CD14-positive monocyte (primary cell): ENCODE data around the gene CARMIL1. TPM values are rescaled to one million over a fixed set of nuclear protein-coding genes. Genes with fewer than 3 reads are reported as not detected.
A peak's percentile ranks its signal among the peaks of the same experiment; 100 is the strongest.

ENCODE experiments used
- DNase-seq, 3 donors: peaks; one replicate each; pipeline ENCODE4 v3.0.0-alpha.2; 2011 to 2022
- H2AFZ ChIP-seq: 2 replicates; pipeline ENCODE4 v1.6.0; 2012; ENCODE audit warnings: mild to moderate bottlenecking, low read depth, low read length, inconsistent platforms; ENCODE audit not compliant: insufficient read depth, poor library complexity, severe bottlenecking
- H3K27ac ChIP-seq, 2 donors: 1 replicate in 1 of 2; 2 replicates in 1 of 2; pipeline ENCODE4 v1.5.1; 2012 to 2013; ENCODE audit warnings: low read length in 2 of 2, control low read depth in 1 of 2, inconsistent platforms in 1 of 2, low read depth in 1 of 2, mild to moderate bottlenecking in 1 of 2
- H3K27me3 ChIP-seq, 2 donors: one replicate each; pipeline versions ENCODE4 v1.6.0 to v1.6.1; 2011 to 2013; ENCODE audit warnings: low read length in 2 of 2; ENCODE audit not compliant: control insufficient read depth in 2 of 2, insufficient read depth in 2 of 2
- H3K36me3 ChIP-seq, 2 donors: replicated peaks in 1 of 2; 1 replicate in 1 of 2; 2 replicates in 1 of 2; pipeline versions ENCODE4 v1.5.1 to v1.6.1; 2012 to 2013; ENCODE audit warnings: low read length in 2 of 2, control low read depth in 1 of 2, inconsistent platforms in 1 of 2, mild to moderate bottlenecking in 1 of 2; ENCODE audit not compliant: insufficient read depth in 2 of 2, control insufficient read depth in 1 of 2
- H3K4me1 ChIP-seq, 2 donors: 1 replicate in 1 of 2; 2 replicates in 1 of 2; pipeline versions ENCODE4 v1.5.1 to v1.6.1; 2012 to 2013; ENCODE audit warnings: low read length in 2 of 2, control low read depth in 1 of 2, inconsistent platforms in 1 of 2, mild to moderate bottlenecking in 1 of 2, moderate library complexity in 1 of 2; ENCODE audit not compliant: insufficient read depth in 2 of 2, control insufficient read depth in 1 of 2
- H3K4me2 ChIP-seq: replicated peaks from 2 replicates; pipeline ENCODE3; 2012; ENCODE audit warnings: low read length, moderate library complexity, mild to moderate bottlenecking; ENCODE audit not compliant: poor library complexity, severe bottlenecking; ENCODE audit errors: extremely low read depth
- H3K4me3 ChIP-seq, 3 experiments: fragments of 200-600 bp in 1 of 3; sonication (generic) in 1 of 3; replicated peaks in 1 of 3; 1 replicate in 2 of 3; 2 replicates in 1 of 3; pipeline ENCODE4 v1.5.1; 2011 to 2013; ENCODE audit warnings: low read length in 3 of 3, mild to moderate bottlenecking in 3 of 3, control low read depth in 2 of 3, low read depth in 2 of 3, inconsistent platforms in 1 of 3, moderate library complexity in 1 of 3
- H3K79me2 ChIP-seq: 2 replicates; pipeline ENCODE4 v1.6.0; 2012; ENCODE audit warnings: mild to moderate bottlenecking, control low read depth, inconsistent platforms, low read length, moderate library complexity; ENCODE audit not compliant: insufficient read depth
- H3K9ac ChIP-seq: 2 replicates; pipeline ENCODE4 v1.6.0; 2017; ENCODE audit warnings: low read length, mild to moderate bottlenecking; ENCODE audit not compliant: insufficient read depth, poor library complexity, severe bottlenecking
- H3K9me3 ChIP-seq, 2 donors: replicated peaks in 1 of 2; 1 replicate in 1 of 2; 2 replicates in 1 of 2; pipeline versions ENCODE4 v1.5.1 to v1.6.1; 2012 to 2013; ENCODE audit warnings: low read length in 2 of 2, control low read depth in 1 of 2; ENCODE audit not compliant: control insufficient read depth in 1 of 2, insufficient read depth in 1 of 2
- H4K20me1 ChIP-seq: 2 replicates; pipeline ENCODE4 v1.6.0; 2012; ENCODE audit warnings: mild to moderate bottlenecking, low read length, control low read depth, moderate library complexity; ENCODE audit not compliant: insufficient read depth
- H3K27ac Mint-ChIP-seq, 7 donors: one replicate each; pipeline ENCODE4 v1.8.0; 2020; ENCODE audit warnings: mild to moderate bottlenecking in 7 of 7, mixed read lengths in 7 of 7, moderate library complexity in 6 of 7, inconsistent platforms in 2 of 7
- H3K27me3 Mint-ChIP-seq, 3 donors: one replicate each; pipeline ENCODE4 v1.8.0; 2021 to 2022; ENCODE audit warnings: low read depth in 3 of 3, mild to moderate bottlenecking in 3 of 3, mixed read lengths in 3 of 3, moderate library complexity in 3 of 3, inconsistent platforms in 1 of 3
- H3K36me3 Mint-ChIP-seq, 2 donors: one replicate each; pipeline ENCODE4 v1.8.0; 2020; ENCODE audit warnings: mixed read lengths in 2 of 2, inconsistent platforms in 1 of 2, mild to moderate bottlenecking in 1 of 2
- H3K4me1 Mint-ChIP-seq: one replicate; pipeline ENCODE4 v1.8.0; 2020; ENCODE audit warnings: mild to moderate bottlenecking, mixed read lengths
- H3K4me3 Mint-ChIP-seq, 2 donors: one replicate each; pipeline ENCODE4 v1.8.0; 2020; ENCODE audit warnings: mild to moderate bottlenecking in 2 of 2, mixed read lengths in 2 of 2, moderate library complexity in 1 of 2
- H3K9me3 Mint-ChIP-seq, 7 donors: one replicate each; pipeline ENCODE4 v1.8.0; 2020 to 2022; ENCODE audit warnings: mixed read lengths in 7 of 7, mild to moderate bottlenecking in 6 of 7, moderate library complexity in 6 of 7, inconsistent platforms in 2 of 7
- CTCF ChIP-seq: fragments of 200-600 bp; IDR thresholded peaks from one replicate; pipeline ENCODE4 v1.8.0; 2022; ENCODE audit warnings: antibody characterized with exemption, mild to moderate bottlenecking
- WGBS: methylation state at CpG from one replicate; pipeline ENCODE4 v1.1.5; 2013; ENCODE audit warnings: missing lambda C conversion rate; ENCODE audit not compliant: insufficient coverage; 5-methylcytosine and 5-hydroxymethylcytosine counted together
- intact Hi-C, 2 donors: fragments of 100-400 bp; cut with micrococcal nuclease; formaldehyde crosslinking; loops; one replicate each; pipeline versions ENCODE4 v1.15.0 to v1.15.1; 2023
- polyA plus RNA-seq, 3 donors: library from polyadenylated mRNA; depleted of rRNA in 1 of 3; unstranded in 2 of 3; stranded (reverse) in 1 of 3; fragments of 300-500 nt in 2 of 3; fragments of >200 nt in 1 of 3; fragmentation: Illumina TruSeq in 2 of 3; gene quantifications; 1 replicate in 2 of 3; 2 replicates in 1 of 3; pipeline ENCODE4 v1.2.3, GENCODE V29; 2012 to 2021

The CARMIL1 gene
- polyA plus RNA-seq, 3 donors = 0.30 to 0.49 (median 0.41) TPM

- no peak overlapping the region for H3K27ac ChIP-seq
These were observed 302.9 kb downstream of the CARMIL1 start for GRCh38 chr6:25582101-25582500.

GRCh38 chr6:25583099-25583498, 303.9 kb downstream of the CARMIL1 start:
- Histone ChIP-seq H3K36me3 (no peaks in the 10 kb centered on the region), H3K9me3 (no peaks in the 10 kb centered on the region), H3K27ac (no peak overlapping the region), H3K4me1 (no peaks in the 10 kb centered on the region), H3K79me2 (no peaks in the 10 kb centered on the region), H3K4me2 (no peak overlapping the region), H4K20me1 (no peaks in the 10 kb centered on the region), H3K27me3 (no peaks in the 10 kb centered on the region), H3K9ac (no peak overlapping the region), H2AFZ (no peak overlapping the region), H3K4me3 (no peak overlapping the region)
- Mint-ChIP-seq H3K9me3 (peaks cover 0 to 6% (median 2%) of the 10 kb centered on the region in 7 donors), H3K4me1 (peaks cover 2% of the 10 kb centered on the region), H3K27me3 (no peaks in the 10 kb centered on the region), H3K4me3 (no peak overlapping the region), H3K36me3 (no peaks in the 10 kb centered on the region), H3K27ac (peak overlapping the region in 1 of 7 donors; percentile 43)
- no peak for DNase-seq
- TF ChIP-seq CTCF = no peak
- intact Hi-C loops = no loop called here

More at GRCh38 chr6:25582101-25582500, 302.9 kb downstream of the CARMIL1 start:
- Histone ChIP-seq H3K4me3 (no peak overlapping the region), H3K36me3 (no peaks in the 10 kb centered on the region), H3K27me3 (no peaks in the 10 kb centered on the region), H3K79me2 (no peaks in the 10 kb centered on the region), H3K4me2 (no peak overlapping the region), H3K4me1 (no peaks in the 10 kb centered on the region), H3K9me3 (no peaks in the 10 kb centered on the region), H2AFZ (no peak overlapping the region), H4K20me1 (no peaks in the 10 kb centered on the region), H3K9ac (no peak overlapping the region)
- Mint-ChIP-seq H3K4me1 (peaks cover 2% of the 10 kb centered on the region), H3K36me3 (no peaks in the 10 kb centered on the region), H3K27me3 (no peaks in the 10 kb centered on the region), H3K9me3 (peaks cover 0 to 6% (median 2%) of the 10 kb centered on the region in 7 donors), H3K4me3 (no peak overlapping the region), H3K27ac (no peak overlapping the region)
- 100% methylated on average over 2 of the region's 4 CpGs for WGBS
- DNase-seq = no peak
- no peak for TF ChIP-seq CTCF
- intact Hi-C loops = no loop called here
